K562 (cell line): ENCODE data around the gene VPS13C. TPM values are rescaled to one million over a fixed set of nuclear protein-coding genes. Genes with fewer than 3 reads are reported as not detected.

Experiments used
- ATAC-seq: fragments of 200-7000 bp; cut with Tn5 transposase; 3 replicates; pipeline ENCODE4 v1.9.1; 2020; ENCODE audit warnings: moderate library complexity
- BruUV-seq: library from RNA; stranded (reverse); fragments of 400-500 nt; replicated peaks from 2 replicates; lab custom pipeline; 2021; lab: Mats Ljungman, UMichigan
- CTCF ChIA-PET: fragments of 300-600 bp; formaldehyde crosslinking; extraction: SDS; loops from one replicate; lab custom pipeline; 2021; ENCODE audit warnings: low intra/inter-chr PET ratio; lab: Yijun Ruan, JAX
- POLR2A ChIA-PET: fragments of 300-600, 350-650 bp; sonication (Branson Sonifier 250); formaldehyde crosslinking; extraction: SDS; loops from one replicate; lab custom pipeline; 2021; ENCODE audit warnings: antibody characterized with exemption, inconsistent platforms; lab: Yijun Ruan, JAX
- DNase-seq, 4 experiments: peaks; one replicate each; pipeline versions ENCODE4 v3.0.0 to v3.0.0-alpha.2; 2011 to 2018; ENCODE audit warnings: low spot score in 3 of 4, mixed read lengths in 3 of 4; ENCODE audit errors: extremely low read depth in 1 of 4
- FAIRE-seq: peaks from 2 replicates; lab custom pipeline; 2011; peaks lifted over from hg19 to GRCh38; lab: Jason Lieb, UNC
- H2AFZ ChIP-seq: 2 replicates; pipeline ENCODE4 v1.6.0; 2011; ENCODE audit warnings: low read depth, low read length, control low read depth, inconsistent platforms
- H3K27ac ChIP-seq: fragments of 200-600 bp; 3 replicates; pipeline ENCODE4 v1.8.0; 2011; ENCODE audit warnings: low read depth, mild to moderate bottlenecking, control low read depth, inconsistent platforms, low read length, moderate library complexity, mixed read lengths; ENCODE audit errors: extremely low read depth
- H3K27me3 ChIP-seq, 2 experiments: fragments of 300-600 bp in 1 of 2; 2 replicates in 1 of 2; 3 replicates in 1 of 2; pipeline versions ENCODE4 v1.6.0 to v1.8.0; 2011; ENCODE audit warnings: inconsistent platforms in 2 of 2, low read length in 2 of 2, mild to moderate bottlenecking in 1 of 2, mixed read lengths in 1 of 2, moderate library complexity in 1 of 2; ENCODE audit not compliant: control insufficient read depth in 2 of 2, insufficient read depth in 2 of 2
- H3K36me3 ChIP-seq: fragments of 300-600 bp; 3 replicates; pipeline ENCODE4 v1.8.0; 2011; ENCODE audit warnings: mild to moderate bottlenecking, low read length, inconsistent platforms; ENCODE audit not compliant: control insufficient read depth, insufficient read depth
- H3K4me1 ChIP-seq, 2 experiments: fragments of 200-600 bp in 1 of 2; replicated peaks in 1 of 2; 2 replicates in 1 of 2; 3 replicates in 1 of 2; pipeline versions ENCODE4 v1.5.1 to v1.8.0; 2011; ENCODE audit warnings: inconsistent platforms in 2 of 2, low read length in 2 of 2, mild to moderate bottlenecking in 1 of 2, mixed read lengths in 1 of 2, moderate library complexity in 1 of 2; ENCODE audit not compliant: control insufficient read depth in 2 of 2, insufficient read depth in 2 of 2
- H3K4me2 ChIP-seq: 2 replicates; pipeline ENCODE4 v1.6.1; 2011; ENCODE audit warnings: low read length, control low read depth, inconsistent platforms, mixed read lengths; ENCODE audit not compliant: insufficient read depth
- H3K4me3 ChIP-seq: fragments of 200-600 bp; sonication (generic), shearing (Covaris generic); 2 replicates; pipeline ENCODE4 v1.5.1; 2016; ENCODE audit warnings: control low read depth, inconsistent platforms
- H3K79me2 ChIP-seq: fragments of 200-600 bp; 3 replicates; pipeline ENCODE4 v1.8.0; 2011; ENCODE audit warnings: low read length, inconsistent platforms; ENCODE audit not compliant: control insufficient read depth, insufficient read depth
- H3K9ac ChIP-seq, 2 experiments: 2 replicates each; pipeline versions ENCODE4 v1.6.0 to v1.6.1; 2011; ENCODE audit warnings: low read depth in 2 of 2, low read length in 2 of 2, control low read depth in 1 of 2, inconsistent platforms in 1 of 2, mild to moderate bottlenecking in 1 of 2, mixed read lengths in 1 of 2; ENCODE audit not compliant: insufficient read depth in 1 of 2
- H3K9me1 ChIP-seq: one replicate; pipeline ENCODE4 v1.6.0; 2011; ENCODE audit warnings: inconsistent platforms, mild to moderate bottlenecking, low read length, moderate library complexity; ENCODE audit not compliant: control insufficient read depth, insufficient read depth
- H3K9me3 ChIP-seq: replicated peaks from 2 replicates; pipeline ENCODE4 v1.5.1; 2011; ENCODE audit warnings: low read depth, low read length, inconsistent platforms; ENCODE audit not compliant: control insufficient read depth, insufficient read depth
- H4K20me1 ChIP-seq: replicated peaks from 2 replicates; pipeline ENCODE4 v1.6.1; 2011; ENCODE audit warnings: low read length, inconsistent platforms, mixed read lengths; ENCODE audit not compliant: control insufficient read depth, insufficient read depth
- BRD4 ChIP-seq: fragments of 200-600 bp; sonication (generic); IDR thresholded peaks from 2 replicates; pipeline ENCODE4 v1.6.1; 2017; ENCODE audit warnings: inconsistent platforms
- CXXC5 ChIP-seq: fragments of 250-450 bp; sonication (Bioruptor Pico); IDR thresholded peaks from 2 replicates; pipeline ENCODE4 v1.8.0; 2022; ENCODE audit warnings: inconsistent platforms, mild to moderate bottlenecking, moderate library complexity
- FOXA3 ChIP-seq, 2 experiments: fragments of 450-650 bp in 1 of 2; sonication (generic) in 1 of 2; formaldehyde crosslinking; IDR thresholded peaks in 1 of 2; conservative IDR thresholded peaks in 1 of 2; 2 replicates each; pipeline versions ENCODE4 v1.4.0 to v1.8.0; 2020 to 2022; ENCODE audit warnings: mild to moderate bottlenecking in 2 of 2, missing genetic modification reagents in 1 of 2
- FOXK2 ChIP-seq, 2 experiments: fragments of 450-650 bp; IDR thresholded peaks in 1 of 2; conservative IDR thresholded peaks in 1 of 2; 2 replicates each; pipeline ENCODE4 v1.6.1; 2016; ENCODE audit warnings: low read depth in 2 of 2, mild to moderate bottlenecking in 1 of 2
- NFXL1 ChIP-seq: fragments of 450-650 bp; formaldehyde crosslinking; IDR thresholded peaks from 2 replicates; pipeline ENCODE4 v1.4.0; 2021; ENCODE audit warnings: mild to moderate bottlenecking
- PHF20 ChIP-seq: fragments of 450-650 bp; IDR thresholded peaks from 2 replicates; pipeline ENCODE4 v1.6.1; 2018; ENCODE audit not compliant: partially characterized antibody
- RUNX1 ChIP-seq: sonication (generic); IDR thresholded peaks from 2 replicates; pipeline ENCODE4 v1.6.1; 2016; ENCODE audit warnings: antibody characterized with exemption, low read depth
- SRF ChIP-seq, 2 experiments: fragments of 250-450, 450-650 bp in 1 of 2; sonication (Bioruptor Pico) in 1 of 2; sonication (generic) in 1 of 2; formaldehyde crosslinking; IDR thresholded peaks; 2 replicates each; pipeline versions ENCODE4 v1.5.0 to v1.5.1; 2020 to 2022; ENCODE audit warnings: mild to moderate bottlenecking in 1 of 2, missing genetic modification reagents in 1 of 2
- SRSF9 ChIP-seq: fragments of 200-400 bp; formaldehyde crosslinking; IDR thresholded peaks from 2 replicates; pipeline ENCODE4 v1.6.1; 2017; ENCODE audit warnings: low read depth, low read length, borderline replicate concordance
- TAL1 ChIP-seq: fragments of 450-650 bp; IDR thresholded peaks from 2 replicates; pipeline ENCODE4 v1.6.1; 2016; ENCODE audit warnings: mild to moderate bottlenecking
- TEAD4 ChIP-seq, 2 experiments: sonication (generic) in 1 of 2; formaldehyde crosslinking in 1 of 2; IDR thresholded peaks; 2 replicates each; pipeline versions ENCODE4 v1.6.1 to v1.8.0; 2012 to 2022; ENCODE audit warnings: borderline replicate concordance in 1 of 2, inconsistent platforms in 1 of 2, low read length in 1 of 2, mild to moderate bottlenecking in 1 of 2, missing genetic modification reagents in 1 of 2
- TRIM28 ChIP-seq: fragments of 450-650 bp; IDR thresholded peaks from 2 replicates; pipeline ENCODE4 v1.6.1; 2017
- ZNF134 ChIP-seq: fragments of 250-450 bp; sonication (Bioruptor Pico); conservative IDR thresholded peaks from 2 replicates; pipeline ENCODE4 v1.4.0; 2020
- ZNF224 ChIP-seq: sonication (generic); formaldehyde crosslinking; IDR thresholded peaks from 2 replicates; pipeline ENCODE4 v1.8.0; 2022; ENCODE audit warnings: mild to moderate bottlenecking, missing genetic modification reagents
- ZNF311 ChIP-seq: fragments of 250-450 bp; sonication (Bioruptor Pico); IDR thresholded peaks from 2 replicates; pipeline ENCODE4 v1.4.0; 2020; ENCODE audit warnings: mild to moderate bottlenecking, moderate library complexity
- WGBS: fragments of 100-300 bp; shearing (Covaris generic); methylation state at CpG from one replicate; pipeline ENCODE4 v1.1.6; 2016; ENCODE audit warnings: low coverage, mixed read lengths; ENCODE audit not compliant: insufficient coverage; ENCODE audit errors: missing lambda C conversion rate; 5-methylcytosine and 5-hydroxymethylcytosine counted together
- in situ Hi-C: fragments of 300-500 bp; cut with MboI; formaldehyde crosslinking; loops from 4 replicates; pipeline ENCODE4 v1.15.0; 2018; ENCODE audit warnings: inconsistent platforms, mixed read lengths
- intact Hi-C: fragments of 100-400 bp; cut with micrococcal nuclease; formaldehyde crosslinking; loops from 2 replicates; pipeline ENCODE4 v1.14.2; 2022
- polyA plus RNA-seq, 8 experiments: library from polyadenylated mRNA; depleted of rRNA in 4 of 8; stranded (reverse) in 5 of 8; unstranded in 3 of 8; fragments of >200 nt; fragmentation: Nextera tagmentation in 2 of 8; fragmentation: Illumina TruSeq in 1 of 8; extraction: Ambion mirVana in 2 of 8; extraction: Trizol in 1 of 8; gene quantifications; 2 replicates each; pipeline versions ENCODE4 v1.2.1 to v1.2.3, GENCODE V29; 2011 to 2014; ENCODE audit warnings: inconsistent platforms in 1 of 8, missing spikeins in 1 of 8
- total RNA-seq, 7 experiments: library from RNA; depleted of rRNA in 6 of 7; stranded (reverse); fragments of >200 nt in 6 of 7; fragmentation: Illumina TruSeq in 2 of 7; extraction: Trizol in 2 of 7; gene quantifications; 2 replicates each; pipeline versions ENCODE4 v1.2.1 to v1.2.3, GENCODE V29; 2011 to 2021; ENCODE audit warnings: low replicate concordance in 1 of 7
- TF ChIP-seq, protein P1 (sequence below): fragments of 450-650 bp; formaldehyde crosslinking; IDR thresholded peaks from 2 replicates; pipeline ENCODE4 v1.4.0; 2022; ENCODE audit warnings: mild to moderate bottlenecking, moderate library complexity

Gene VPS13C
- total and polyA plus RNA-seq, 9 of the 15 experiments (the other 6 are each of a cell fraction or from before 2014, with no cell fraction given), result 5.2 to 32.3 (median 15.7) TPM

DNA sequence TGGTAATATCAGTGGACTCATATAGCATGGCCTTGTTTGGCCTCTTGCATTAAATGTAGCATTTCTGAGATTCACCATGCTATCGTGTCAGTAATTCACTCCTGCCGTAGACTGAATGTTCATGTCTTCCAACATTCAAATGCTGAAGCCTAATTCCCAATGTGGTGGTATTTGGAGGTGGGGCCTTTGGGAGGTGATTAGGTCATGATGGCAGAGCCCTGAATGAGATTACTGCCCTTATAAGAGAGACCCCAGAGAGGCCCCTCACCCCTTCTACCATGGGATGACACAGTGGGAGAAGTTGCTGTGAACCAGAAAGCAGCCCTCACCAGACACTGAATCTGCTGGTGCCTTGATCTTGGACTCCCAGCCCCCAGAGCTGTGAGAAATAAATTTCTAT lies 241.4 kb downstream of the VPS13C start:
- Histone ChIP-seq H3K4me2 (no peak overlapping the region), H3K27ac (no peak overlapping the region), H3K4me1 (no peaks in the 10 kb centered on the region), H3K9me3 (no peaks in the 10 kb centered on the region)
- CTCF ChIA-PET, result no interaction called here
- no peak for FAIRE-seq
- no peak for TF ChIP-seq BRD4
- TF ChIP-seq, all 486 proteins: peak for 0
- Histone ChIP-seq H3K9me1 (no peaks in the 10 kb centered on the region), H3K4me3 (no peak overlapping the region), H3K79me2 (no peaks in the 10 kb centered on the region), H3K9ac (no peak overlapping the region), H4K20me1 (no peaks in the 10 kb centered on the region; the same call in 1 of the 2 replicates), H2AFZ (no peak overlapping the region), H3K27me3 (peaks cover 2 to 25% of the 10 kb centered on the region in 2 experiments; a peak in 4 of 5 replicates), H3K36me3 (no peaks in the 10 kb centered on the region)
- ATAC-seq, result no peak
- 4% methylated on average over 2 of the region's 2 CpGs for WGBS
- POLR2A ChIA-PET, result no interaction called here
- no TSS peak for BruUV-seq
- intact Hi-C loops (no loop called here), in situ Hi-C loops (no loop called here)
- DNase-seq, result no peak

DNA sequence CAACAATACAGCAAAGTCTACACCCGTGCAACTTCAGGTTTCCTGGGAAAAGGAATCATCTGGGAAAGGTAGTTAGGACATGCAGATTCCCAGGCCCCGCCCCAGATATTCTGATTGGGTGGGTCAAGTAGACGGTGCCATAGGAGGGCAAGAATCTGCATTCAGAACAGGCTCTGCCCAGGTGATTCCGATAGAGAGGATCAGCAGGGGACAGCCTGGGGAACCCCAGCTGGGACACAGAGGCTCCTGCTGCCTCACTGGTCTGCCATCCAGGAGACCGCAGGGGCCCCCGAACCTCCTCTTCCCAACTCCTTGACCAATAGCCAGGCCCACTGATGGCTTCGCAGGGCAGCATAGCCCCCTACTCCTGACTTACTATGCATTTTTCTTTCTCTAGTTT lies 243.4 kb downstream of the VPS13C start:
- POLR2A ChIA-PET, result interaction anchor here (0.5 to 1.4 kb wide), 3 partner anchors 10 to 290 kb away, joined by 3 to 4 read pairs (median 3); no protein-coding TSS in a partner anchor
- H3K4me2 ChIP-seq, result no peak overlapping the region
- no peak overlapping the region for H3K9ac ChIP-seq
- intact Hi-C loops, result no loop called here
- no peak overlapping the region for H2AFZ ChIP-seq
- no peak for ATAC-seq
- no peak overlapping the region for H3K4me3 ChIP-seq
- BruUV-seq, result no TSS peak
- H3K27me3 ChIP-seq, result peaks cover 2 to 30% of the 10 kb centered on the region in 2 experiments; a peak in 4 of 5 replicates
- H3K4me1 ChIP-seq, result no peaks in the 10 kb centered on the region
- 3% methylated on average over 7 of the region's 7 CpGs for WGBS
- H3K79me2 ChIP-seq, result no peaks in the 10 kb centered on the region
- no peak for FAIRE-seq
- no peak for DNase-seq
- no peaks in the 10 kb centered on the region for H3K9me3 ChIP-seq
- H3K27ac ChIP-seq, result no peak overlapping the region
- H4K20me1 ChIP-seq, result no peaks in the 10 kb centered on the region; the same call in 1 of the 2 replicates
- CTCF ChIA-PET, result no interaction called here
- TF ChIP-seq FOXK2 (conservative IDR thresholded peaks at IDR 0.05 in 1 of 2, IDR thresholded peaks at IDR 0.05 in 1 of 2; ENCODE audit: low read depth in 2 of 2) (no peak), FOXA3 (CRISPR knock-in tag; conservative IDR thresholded peaks at IDR 0.05 in 1 of 2, IDR thresholded peaks at IDR 0.05 in 1 of 2) (no peak), TAL1 (no peak), RUNX1 (no peak), SRSF9 (no peak), SRF (CRISPR knock-in tag; IDR thresholded peaks at IDR 0.05) (no peak), TEAD4 (IDR thresholded peaks at IDR 0.05; ENCODE audit: low read length) (no peak), TEAD4 (CRISPR knock-in tag; IDR thresholded peaks at IDR 0.05; ENCODE audit: borderline replicate concordance) (no peak), ZNF134 (CRISPR knock-in tag) (no peak), NFXL1 (CRISPR knock-in tag) (no peak), PHF20 (no peak), CXXC5 (CRISPR knock-in tag) (no peak), TRIM28 (no peak), ZNF311 (CRISPR knock-in tag) (no peak), ZNF224 (CRISPR knock-in tag) (no peak)
- TF ChIP-seq, protein P1, sequence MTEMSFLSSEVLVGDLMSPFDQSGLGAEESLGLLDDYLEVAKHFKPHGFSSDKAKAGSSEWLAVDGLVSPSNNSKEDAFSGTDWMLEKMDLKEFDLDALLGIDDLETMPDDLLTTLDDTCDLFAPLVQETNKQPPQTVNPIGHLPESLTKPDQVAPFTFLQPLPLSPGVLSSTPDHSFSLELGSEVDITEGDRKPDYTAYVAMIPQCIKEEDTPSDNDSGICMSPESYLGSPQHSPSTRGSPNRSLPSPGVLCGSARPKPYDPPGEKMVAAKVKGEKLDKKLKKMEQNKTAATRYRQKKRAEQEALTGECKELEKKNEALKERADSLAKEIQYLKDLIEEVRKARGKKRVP (CRISPR knock-in tag), result no peak
- H3K9me1 ChIP-seq, result no peaks in the 10 kb centered on the region
- no peaks in the 10 kb centered on the region for H3K36me3 ChIP-seq
- in situ Hi-C loops, result no loop called here
